MM.1S (cell line): Measurements from ENCODE around the gene CANT1.

Source experiments
- DNase-seq: peaks from one replicate; pipeline ENCODE4 v3.0.0-alpha.2; 2015
- H2AFZ ChIP-seq: fragments of 300-600 bp; sonication (generic); 2 replicates; pipeline ENCODE4 v1.6.0; 2016; ENCODE audit warnings: antibody characterized with exemption, low read length
- H3F3A ChIP-seq: fragments of 300-600 bp; sonication (generic); 2 replicates; pipeline ENCODE4 v1.6.1; 2016; ENCODE audit warnings: mild to moderate bottlenecking, antibody characterized with exemption, low read length, moderate library complexity, mixed read lengths; ENCODE audit not compliant: insufficient read depth
- H3K27ac ChIP-seq: fragments of 300-600 bp; sonication (generic); 2 replicates; pipeline ENCODE4 v1.5.1; 2016; ENCODE audit warnings: mild to moderate bottlenecking, low read length
- H3K27me3 ChIP-seq: fragments of 300-600 bp; sonication (generic); replicated peaks from 2 replicates; pipeline ENCODE4 v1.6.0; 2016; ENCODE audit warnings: low read length; ENCODE audit not compliant: insufficient read depth
- H3K36me3 ChIP-seq: fragments of 300-600 bp; sonication (generic); replicated peaks from 2 replicates; pipeline ENCODE4 v1.6.1; 2016; ENCODE audit warnings: mild to moderate bottlenecking, low read length, mixed read lengths; ENCODE audit not compliant: insufficient read depth
- H3K4me1 ChIP-seq: fragments of 300-600 bp; sonication (generic); 2 replicates; pipeline ENCODE4 v1.6.1; 2016; ENCODE audit warnings: low read length, mixed read lengths
- H3K4me2 ChIP-seq: fragments of 300-600 bp; sonication (generic); 2 replicates; pipeline ENCODE4 v1.6.0; 2016; ENCODE audit warnings: low read depth, low read length
- H3K4me3 ChIP-seq: fragments of 300-600 bp; sonication (generic); 2 replicates; pipeline ENCODE4 v1.5.1; 2016; ENCODE audit warnings: low read length, mixed read lengths
- H3K79me2 ChIP-seq: fragments of 300-600 bp; sonication (generic); 2 replicates; pipeline ENCODE4 v1.6.1; 2016; ENCODE audit warnings: mixed run types, low read length, mixed read lengths
- H3K9ac ChIP-seq: fragments of 300-600 bp; sonication (generic); 2 replicates; pipeline ENCODE4 v1.6.1; 2016; ENCODE audit warnings: low read length, mixed read lengths
- H3K9me2 ChIP-seq: fragments of 300-600 bp; sonication (generic); replicated peaks from 2 replicates; pipeline ENCODE4 v1.6.1; 2016; ENCODE audit warnings: mild to moderate bottlenecking, low read length, mixed read lengths; ENCODE audit not compliant: insufficient read depth
- H3K9me3 ChIP-seq: fragments of 300-600 bp; sonication (generic); replicated peaks from 2 replicates; pipeline ENCODE4 v1.6.1; 2016; ENCODE audit warnings: mild to moderate bottlenecking, low read length, mixed read lengths; ENCODE audit not compliant: insufficient read depth
- H4K20me1 ChIP-seq: fragments of 300-600 bp; sonication (generic); 2 replicates; pipeline ENCODE4 v1.6.1; 2016; ENCODE audit warnings: mild to moderate bottlenecking, low read length, moderate library complexity, mixed read lengths; ENCODE audit not compliant: insufficient read depth
- CTCF ChIP-seq: fragments of 300-600 bp; sonication (generic); IDR thresholded peaks from 2 replicates; pipeline ENCODE4 v1.5.1; 2016; ENCODE audit warnings: antibody characterized with exemption, low read length, mixed read lengths
- EZH2 ChIP-seq: fragments of 300-600 bp; sonication (generic); optimal IDR thresholded peaks from 2 replicates; pipeline ENCODE3; 2017; ENCODE audit warnings: low read depth, mild to moderate bottlenecking, antibody characterized with exemption, low read length, mixed read lengths
- EZH2phosphoT487 ChIP-seq: fragments of 300-600 bp; sonication (generic); IDR thresholded peaks from 2 replicates; pipeline ENCODE4 v1.6.1; 2018; ENCODE audit warnings: antibody characterized with exemption, low read length

CANT1 gene

GRCh38 chr17:79008666-79009387 is 737 bp downstream of the CANT1 start:
- Histone ChIP-seq H3K27me3 (peaks cover 17% of the 10 kb centered on the region), H2AFZ (peak overlapping the region; percentile 55)
- DNase-seq: no peak

GRCh38 chr17:79007504-79008381 is 1.8 kb downstream of the CANT1 start:
- H3K27me3 ChIP-seq: peaks cover 8% of the 10 kb centered on the region

More at GRCh38 chr17:79008666-79009387, 737 bp downstream of the CANT1 start:
- Histone ChIP-seq H3K9ac (peak overlapping the region; percentile 85), H3K4me2 (peak overlapping the region; percentile 80), H3K36me3 (no peaks in the 10 kb centered on the region), H3K4me1 (peaks cover 8% of the 10 kb centered on the region; the same call in 1 of the 2 replicates), H3K9me2 (no peaks in the 10 kb centered on the region), H4K20me1 (no peaks in the 10 kb centered on the region), H3K27ac (no peak overlapping the region), H3K79me2 (peaks cover 47% of the 10 kb centered on the region), H3F3A (no peaks in the 10 kb centered on the region), H3K4me3 (peak overlapping the region; percentile 99), H3K9me3 (no peaks in the 10 kb centered on the region)
- no peak for TF ChIP-seq EZH2phosphoT487

GRCh38 chr17:79006794-79007503 is 2.6 kb downstream of the CANT1 start:
- Histone ChIP-seq H2AFZ (no peak overlapping the region), H3K4me3 (no peak overlapping the region), H4K20me1 (no peaks in the 10 kb centered on the region), H3K9ac (no peak overlapping the region), H3F3A (no peaks in the 10 kb centered on the region), H3K79me2 (peaks cover 66% of the 10 kb centered on the region), H3K4me1 (peaks cover 8% of the 10 kb centered on the region; the same call in 1 of the 2 replicates), H3K9me3 (no peaks in the 10 kb centered on the region), H3K9me2 (no peaks in the 10 kb centered on the region), H3K4me2 (no peak overlapping the region), H3K27me3 (peaks cover 2% of the 10 kb centered on the region), H3K27ac (no peak overlapping the region), H3K36me3 (no peaks in the 10 kb centered on the region)
- DNase-seq: no peak
- no peak for TF ChIP-seq CTCF
- TF ChIP-seq EZH2phosphoT487: no peak
- TF ChIP-seq EZH2: no peak

More at GRCh38 chr17:79007504-79008381, 1.8 kb downstream of the CANT1 start:
- no peak for DNase-seq
- H3K79me2 ChIP-seq: peaks cover 58% of the 10 kb centered on the region
- no peak overlapping the region for H3K27ac ChIP-seq
- H4K20me1 ChIP-seq: no peaks in the 10 kb centered on the region
- no peaks in the 10 kb centered on the region for H3K9me3 ChIP-seq
- no peaks in the 10 kb centered on the region for H3K9me2 ChIP-seq
- no peak overlapping the region for H3K4me3 ChIP-seq
- no peaks in the 10 kb centered on the region for H3K36me3 ChIP-seq
- H2AFZ ChIP-seq: no peak overlapping the region
- TF ChIP-seq EZH2phosphoT487: no peak
- TF ChIP-seq CTCF: no peak
- no peak for TF ChIP-seq EZH2
- no peak overlapping the region for H3K9ac ChIP-seq
- peaks cover 8% of the 10 kb centered on the region; the same call in 1 of the 2 replicates for H3K4me1 ChIP-seq
- peak overlapping the region; percentile 80; the same call in 1 of the 2 replicates for H3K4me2 ChIP-seq
- no peaks in the 10 kb centered on the region for H3F3A ChIP-seq
